Body of pancreas (tissue), 4 donors: Measurements from ENCODE around the gene AUTS2.

ENCODE experiments used
- POLR2A ChIP-seq, 3 donors: fragments of 450-650 bp; IDR thresholded peaks; one replicate each; pipeline ENCODE4 v1.6.1; 2016; ENCODE audit warnings: antibody characterized with exemption in 3 of 3, mild to moderate bottlenecking in 2 of 3
- TF ChIP-seq, protein P1 (sequence below), 7 experiments: fragments of 450-650 bp in 4 of 7; fragments of 200-600 bp in 3 of 7; sonication (generic) in 3 of 7; IDR thresholded peaks; one replicate each; pipeline ENCODE4 v1.5.1; 2016 to 2019; ENCODE audit warnings: antibody characterized with exemption in 7 of 7

DNA sequence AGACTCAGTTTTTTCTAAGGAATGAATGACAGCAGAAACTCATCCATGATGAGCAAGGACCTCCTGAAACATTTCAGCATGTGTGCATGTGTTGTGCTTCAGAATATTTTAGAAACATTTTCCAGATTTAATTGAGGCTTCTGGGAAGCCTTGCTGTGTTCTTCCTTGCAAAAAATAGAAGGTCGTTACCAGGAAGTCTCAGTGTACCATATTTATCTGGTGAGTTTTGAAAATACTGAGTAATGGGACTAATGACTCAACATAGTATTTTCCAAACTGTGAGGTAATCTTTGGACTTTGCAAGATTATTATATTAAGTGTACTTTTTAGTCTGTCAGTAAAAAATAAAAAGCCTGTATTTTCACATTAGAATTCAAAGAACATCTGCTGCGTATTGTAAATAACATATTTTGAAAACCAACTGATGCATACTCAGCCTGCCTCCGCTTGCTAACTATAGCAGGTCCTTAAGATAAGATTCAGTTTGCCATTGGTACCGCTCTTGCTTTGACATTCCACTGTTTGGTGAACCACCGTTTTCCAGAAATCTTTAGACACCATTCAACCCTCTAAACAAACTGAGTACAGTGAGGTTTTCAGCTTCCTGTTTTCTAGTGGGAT lies 794.1 kb downstream of the AUTS2 start:
- TF ChIP-seq, protein P1, sequence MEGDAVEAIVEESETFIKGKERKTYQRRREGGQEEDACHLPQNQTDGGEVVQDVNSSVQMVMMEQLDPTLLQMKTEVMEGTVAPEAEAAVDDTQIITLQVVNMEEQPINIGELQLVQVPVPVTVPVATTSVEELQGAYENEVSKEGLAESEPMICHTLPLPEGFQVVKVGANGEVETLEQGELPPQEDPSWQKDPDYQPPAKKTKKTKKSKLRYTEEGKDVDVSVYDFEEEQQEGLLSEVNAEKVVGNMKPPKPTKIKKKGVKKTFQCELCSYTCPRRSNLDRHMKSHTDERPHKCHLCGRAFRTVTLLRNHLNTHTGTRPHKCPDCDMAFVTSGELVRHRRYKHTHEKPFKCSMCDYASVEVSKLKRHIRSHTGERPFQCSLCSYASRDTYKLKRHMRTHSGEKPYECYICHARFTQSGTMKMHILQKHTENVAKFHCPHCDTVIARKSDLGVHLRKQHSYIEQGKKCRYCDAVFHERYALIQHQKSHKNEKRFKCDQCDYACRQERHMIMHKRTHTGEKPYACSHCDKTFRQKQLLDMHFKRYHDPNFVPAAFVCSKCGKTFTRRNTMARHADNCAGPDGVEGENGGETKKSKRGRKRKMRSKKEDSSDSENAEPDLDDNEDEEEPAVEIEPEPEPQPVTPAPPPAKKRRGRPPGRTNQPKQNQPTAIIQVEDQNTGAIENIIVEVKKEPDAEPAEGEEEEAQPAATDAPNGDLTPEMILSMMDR (IDR thresholded peaks at IDR 0.05): no peak
- no peak for TF ChIP-seq POLR2A (IDR thresholded peaks at IDR 0.05)
